HG03521 (cell line): ENCODE measurements around the gene RNASE7.

Experiments
- ATAC-seq: cut with Tn5 transposase; IDR thresholded peaks from one replicate; pipeline ENCODE4 v1.9.1; 2021; ENCODE audit warnings: mild to moderate bottlenecking, moderate library complexity; ENCODE audit not compliant: unreplicated experiment

RNASE7 gene

GRCh38 chr14:21084998-21085853, 43.1 kb downstream of the RNASE7 start:
- ATAC-seq, result no peak

DNA sequence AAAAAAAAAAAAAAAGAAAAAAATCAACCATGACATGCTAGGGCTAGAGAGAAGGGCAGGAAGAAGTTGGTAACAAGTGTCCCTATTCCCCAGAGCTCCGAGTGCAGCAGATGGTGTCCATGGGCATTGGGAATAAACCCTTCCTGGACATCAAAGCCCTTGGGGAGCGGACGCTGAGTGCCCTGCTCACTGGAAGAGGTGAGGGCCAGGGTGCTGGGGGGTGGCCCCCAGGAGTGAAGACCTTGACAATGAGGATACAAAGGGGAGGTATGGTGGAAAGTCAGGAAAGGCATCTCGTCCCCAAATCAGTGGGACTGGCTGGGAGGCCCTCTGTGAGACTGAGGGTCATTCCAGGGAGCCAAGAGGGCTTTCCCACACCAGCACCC, 44.7 kb downstream of the RNASE7 start:
- no peak for ATAC-seq

- peak; percentile 48 for ATAC-seq
These were observed 45.3 kb downstream of the RNASE7 start for GRCh38 chr14:21087294-21088091.

DNA sequence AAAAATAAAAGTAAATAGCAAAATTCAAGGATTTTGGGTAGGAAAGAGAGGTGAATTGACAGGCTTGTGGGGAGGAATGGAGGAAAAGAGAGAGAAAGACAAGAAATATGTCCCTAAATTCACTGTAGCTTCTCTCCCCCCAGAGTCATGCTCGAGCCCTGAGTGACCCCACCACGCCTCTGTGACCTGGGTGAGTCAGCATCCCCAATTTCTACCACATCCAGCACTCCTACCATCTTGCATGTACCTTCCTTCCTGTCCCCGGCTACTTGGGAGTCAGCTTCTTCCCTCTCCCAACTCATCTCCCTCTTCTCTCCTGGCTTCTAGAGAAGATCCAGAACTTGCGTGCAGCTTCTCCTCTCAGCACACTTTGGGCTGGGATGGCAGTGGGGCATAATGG, 46.5 kb downstream of the RNASE7 start:
- ATAC-seq, result no peak

DNA sequence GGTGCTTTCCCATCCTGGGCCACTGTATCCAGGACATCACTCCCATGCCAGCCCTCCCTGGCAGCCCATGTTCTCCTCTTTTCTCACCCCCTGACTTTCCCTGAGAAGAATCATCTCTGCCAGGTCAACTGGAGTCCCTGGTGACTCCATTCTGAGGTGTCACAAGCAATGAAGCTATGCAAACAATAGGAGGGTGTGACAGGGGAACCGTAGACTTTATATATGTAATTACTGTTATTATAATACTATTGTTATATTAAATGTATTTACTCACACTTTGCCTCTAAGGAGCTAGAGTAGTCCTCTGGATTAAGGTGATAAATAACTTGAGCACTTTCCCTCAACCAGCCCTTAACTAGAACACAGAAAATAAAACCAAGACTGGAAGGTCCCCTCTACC, 47.1 kb downstream of the RNASE7 start:
- no peak for ATAC-seq

DNA sequence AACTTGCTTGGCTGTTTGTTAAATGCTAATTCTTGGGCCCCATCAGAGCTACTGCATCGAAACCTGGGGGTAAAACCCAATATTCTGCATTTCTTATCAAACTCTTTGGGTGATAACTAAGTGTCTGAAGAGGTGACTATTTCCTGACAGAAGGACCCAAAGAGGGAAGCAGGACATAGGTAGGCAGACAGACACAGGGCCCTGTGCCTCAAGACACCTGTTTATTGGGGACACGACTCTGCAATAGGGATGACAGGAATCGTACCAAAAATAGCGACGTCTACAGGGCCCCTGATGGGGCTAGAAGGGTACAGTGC, 47.7 kb downstream of the RNASE7 start:
- no peak for ATAC-seq

GRCh38 chr14:21090194-21090939, 48.2 kb downstream of the RNASE7 start:
- ATAC-seq, result no peak

- ATAC-seq, result no peak
These were observed 48.9 kb downstream of the RNASE7 start for GRCh38 chr14:21090940-21091663.

GRCh38 chr14:21091821-21092272, 49.7 kb downstream of the RNASE7 start:
- no peak for ATAC-seq

- peak; percentile 73 for ATAC-seq
These were observed 50.3 kb downstream of the RNASE7 start for GRCh38 chr14:21092273-21093011.

- ATAC-seq, result no peak
These were observed 50.9 kb downstream of the RNASE7 start for GRCh38 chr14:21093018-21093417.
